Suprapubic skin (tissue), 4 donors: ENCODE measurements around the gene COP1. TPM values are rescaled to one million over a fixed set of nuclear protein-coding genes. Genes with fewer than 3 reads are reported as not detected.
"Not testable (repeated sequence)": the region's sequence is repeated elsewhere in the genome, so short reads cannot be mapped to it uniquely, and the experiment has no call there.

ENCODE experiments used
- DNase-seq, 2 donors: peaks; one replicate each; pipeline ENCODE4 v3.0.0-alpha.2; 2019; ENCODE audit warnings: low spot score in 2 of 2
- H3K27ac ChIP-seq: fragments of 200-600 bp; sonication (generic); one replicate; pipeline ENCODE4 v1.5.1; 2019
- H3K27me3 ChIP-seq: fragments of 200-600 bp; sonication (generic); one replicate; pipeline ENCODE4 v1.5.1; 2019
- H3K36me3 ChIP-seq: fragments of 200-600 bp; sonication (generic); one replicate; pipeline ENCODE4 v1.5.1; 2019
- H3K4me1 ChIP-seq: fragments of 200-600 bp; sonication (generic); one replicate; pipeline ENCODE4 v1.5.1; 2019
- H3K4me3 ChIP-seq: fragments of 200-600 bp; sonication (generic); one replicate; pipeline ENCODE4 v1.5.1; 2019; ENCODE audit warnings: mild to moderate bottlenecking
- H3K9me3 ChIP-seq: fragments of 200-600 bp; sonication (generic); one replicate; pipeline ENCODE4 v1.5.1; 2019
- CTCF ChIP-seq, 2 donors: fragments of 200-600 bp in 1 of 2; fragments of 450-650 bp in 1 of 2; sonication (generic) in 1 of 2; IDR thresholded peaks; one replicate each; pipeline ENCODE4 v1.5.1; 2016 to 2019; ENCODE audit warnings: antibody characterized with exemption in 2 of 2, mild to moderate bottlenecking in 1 of 2, moderate library complexity in 1 of 2
- EP300 ChIP-seq: sonication (generic); formaldehyde crosslinking; IDR thresholded peaks from one replicate; pipeline ENCODE4 v1.6.1; 2017; ENCODE audit warnings: antibody characterized with exemption
- POLR2A ChIP-seq, 2 donors: fragments of 450-650 bp; IDR thresholded peaks; one replicate each; pipeline ENCODE4 v1.6.1; 2017; ENCODE audit warnings: antibody characterized with exemption in 2 of 2, mild to moderate bottlenecking in 2 of 2, moderate library complexity in 2 of 2
- POLR2AphosphoS5 ChIP-seq, 3 donors: sonication (generic); formaldehyde crosslinking; IDR thresholded peaks; one replicate each; pipeline ENCODE4 v1.6.1; 2017; ENCODE audit warnings: antibody characterized with exemption in 3 of 3
- WGBS: methylation state at CpG from one replicate; pipeline ENCODE4 v1.1.5; 2018; 5-methylcytosine and 5-hydroxymethylcytosine counted together
- total RNA-seq, 4 donors: library from RNA; depleted of rRNA; stranded (reverse); fragments of >200 nt; gene quantifications; one replicate each; pipeline ENCODE4 v1.1.0, GENCODE V29; 2016

The COP1 gene
- total RNA-seq = 10 to 100 TPM; 33.2 to 84.1 (median 52.3) TPM

- no peaks in the 10 kb centered on the region for H3K9me3 ChIP-seq
- WGBS = under 1% methylated on average over 61 of the region's 92 CpGs
- H3K4me1 ChIP-seq = peaks cover 36% of the 10 kb centered on the region
These were observed at the start of gene COP1 for GRCh38 chr1:176206961-176207902. TSS of gene COP1 (minus strand) at chr1:176207286. CDS start at chr1:176206978, 308 bp downstream.

GRCh38 chr1:176252191-176252590 is 45.1 kb upstream of the COP1 start:
- Histone ChIP-seq H3K4me3 (no peak overlapping the region), H3K4me1 (no peaks in the 10 kb centered on the region), H3K27me3 (no peaks in the 10 kb centered on the region), H3K36me3 (no peaks in the 10 kb centered on the region), H3K9me3 (no peaks in the 10 kb centered on the region), H3K27ac (no peak overlapping the region)
- DNase-seq = no peak
- WGBS = 92% methylated on average over 4 of the region's 4 CpGs
- TF ChIP-seq EP300 (no peak), POLR2A (IDR thresholded peaks at IDR 0.05) (no peak), CTCF (IDR thresholded peaks at IDR 0.05) (no peak)

More at GRCh38 chr1:176206961-176207902, at the start of gene COP1:
- Histone ChIP-seq H3K36me3 (no peaks in the 10 kb centered on the region), H3K27ac (peak within 1 kb of the TSS; percentile 98), H3K27me3 (no peaks in the 10 kb centered on the region), H3K4me3 (peak within 1 kb of the TSS; percentile 87)
- DNase-seq = peak; percentile 97 to 98
- TF ChIP-seq CTCF (IDR thresholded peaks at IDR 0.05) (no peak), POLR2AphosphoS5 (IDR thresholded peaks at IDR 0.05) (peak in 2 of 3 donors; percentile 12 to 46), POLR2A (IDR thresholded peaks at IDR 0.05) (peak; percentile 35 to 78)

- no peaks in the 10 kb centered on the region for H3K36me3 ChIP-seq
- H3K9me3 ChIP-seq = no peaks in the 10 kb centered on the region
- no peak overlapping the region for H3K27ac ChIP-seq
- no peak overlapping the region for H3K4me3 ChIP-seq
- TF ChIP-seq CTCF (IDR thresholded peaks at IDR 0.05) = no peak
- no peak for TF ChIP-seq POLR2A (IDR thresholded peaks at IDR 0.05)
- TF ChIP-seq POLR2AphosphoS5 (IDR thresholded peaks at IDR 0.05) = no peak
- no peak for TF ChIP-seq EP300
- no peaks in the 10 kb centered on the region for H3K4me1 ChIP-seq
- DNase-seq = no peak
- no peaks in the 10 kb centered on the region for H3K27me3 ChIP-seq
- WGBS = 68% methylated on average over 2 of the region's 2 CpGs
These were observed 37.8 kb upstream of the COP1 start for GRCh38 chr1:176244851-176245250.

GRCh38 chr1:176243746-176244145 is 36.7 kb upstream of the COP1 start:
- no peak overlapping the region for H3K4me3 ChIP-seq
- no peaks in the 10 kb centered on the region for H3K4me1 ChIP-seq
- no peaks in the 10 kb centered on the region for H3K9me3 ChIP-seq
- DNase-seq = no peak
- no peaks in the 10 kb centered on the region for H3K36me3 ChIP-seq
- TF ChIP-seq POLR2A (IDR thresholded peaks at IDR 0.05) (no peak), POLR2AphosphoS5 (IDR thresholded peaks at IDR 0.05) (no peak), CTCF (IDR thresholded peaks at IDR 0.05) (no peak), EP300 (no peak)
- H3K27ac ChIP-seq = no peak overlapping the region
- H3K27me3 ChIP-seq = no peaks in the 10 kb centered on the region
- WGBS = 64% methylated on average over 2 of the region's 2 CpGs

GRCh38 chr1:176241385-176242015 is 34.4 kb upstream of the COP1 start:
- Histone ChIP-seq H3K4me1 (no peaks in the 10 kb centered on the region), H3K27me3 (no peaks in the 10 kb centered on the region), H3K36me3 (no peaks in the 10 kb centered on the region), H3K4me3 (no peak overlapping the region), H3K27ac (no peak overlapping the region), H3K9me3 (no peaks in the 10 kb centered on the region)
- WGBS = 73% methylated on average over 2 of the region's 2 CpGs
- no peak for DNase-seq
- TF ChIP-seq POLR2A (IDR thresholded peaks at IDR 0.05) (no peak), POLR2AphosphoS5 (IDR thresholded peaks at IDR 0.05) (no peak), CTCF (IDR thresholded peaks at IDR 0.05) (no peak), EP300 (no peak)

GRCh38 chr1:176233657-176234056 is 26.6 kb upstream of the COP1 start:
- H3K4me1 ChIP-seq = not testable (repeated sequence)
- WGBS = 90% methylated on average over 3 of the region's 3 CpGs

More at GRCh38 chr1:176233657-176234056, 26.6 kb upstream of the COP1 start:
- not testable (repeated sequence) for DNase-seq, H3K9me3 ChIP-seq, H3K27me3 ChIP-seq, H3K27ac ChIP-seq, H3K36me3 ChIP-seq, H3K4me3 ChIP-seq
